Neural progenitor cell (in vitro differentiated cells): ENCODE measurements around the gene CRELD2.

Experiments
- CTCF ChIP-seq: fragments of 200-600 bp; sonication (generic); IDR thresholded peaks from 2 replicates; pipeline ENCODE4 v1.5.1; 2017; ENCODE audit warnings: antibody characterized with exemption, mild to moderate bottlenecking
- EZH2 ChIP-seq: fragments of 200-600 bp; sonication (generic); IDR thresholded peaks from 2 replicates; pipeline ENCODE4 v1.6.1; 2017; ENCODE audit warnings: antibody characterized with exemption, mild to moderate bottlenecking, moderate library complexity

- TF ChIP-seq EZH2 (no peak), CTCF (no peak)
These were observed 25.0 kb downstream of the CRELD2 start for GRCh38 chr22:49943405-49943765.
